ENCODE data around the gene KLHL14.

GRCh38 chr18:32779010-32779409 lies 6.2 kb upstream of the KLHL14 start:
- TF ChIP-seq CTCF (IDR thresholded peaks at IDR 0.05; ENCODE audit: insufficient read depth, low read length, poor library complexity, severe bottlenecking) (no peak), EZH2phosphoT487 (conservative IDR thresholded peaks at IDR 0.05; ENCODE audit: low read length) (no peak)
